Stomach smooth muscle (tissue), 2 donors: ENCODE data around the gene ZNF423.

Experiments
- H3K27ac ChIP-seq: one replicate; pipeline ENCODE4 v1.7.0; 2013; ENCODE audit warnings: mild to moderate bottlenecking, low read length, inconsistent platforms
- H3K27me3 ChIP-seq, 2 donors: one replicate each; pipeline ENCODE4 v1.7.0; 2013; ENCODE audit warnings: low read length in 2 of 2; ENCODE audit not compliant: insufficient read depth in 2 of 2, control insufficient read depth in 1 of 2
- H3K36me3 ChIP-seq, 2 donors: one replicate each; pipeline ENCODE4 v1.7.0; 2013; ENCODE audit warnings: low read length in 2 of 2; ENCODE audit not compliant: control insufficient read depth in 2 of 2, insufficient read depth in 2 of 2
- H3K4me1 ChIP-seq: one replicate; pipeline ENCODE4 v1.7.0; 2013; ENCODE audit warnings: low read length; ENCODE audit not compliant: control insufficient read depth, insufficient read depth
- H3K4me3 ChIP-seq, 2 donors: one replicate each; pipeline ENCODE4 v1.7.0; 2013; ENCODE audit warnings: low read length in 2 of 2
- H3K9ac ChIP-seq, 2 donors: one replicate each; pipeline ENCODE4 v1.7.0; 2013; ENCODE audit warnings: low read length in 2 of 2, mild to moderate bottlenecking in 1 of 2
- H3K9me3 ChIP-seq, 2 donors: one replicate each; pipeline ENCODE4 v1.7.0; 2013; ENCODE audit warnings: low read length in 2 of 2; ENCODE audit not compliant: control insufficient read depth in 2 of 2
- donor health status: healthy.
- donor health status: Pancreatic carcinoma.

ZNF423 gene

DNA sequence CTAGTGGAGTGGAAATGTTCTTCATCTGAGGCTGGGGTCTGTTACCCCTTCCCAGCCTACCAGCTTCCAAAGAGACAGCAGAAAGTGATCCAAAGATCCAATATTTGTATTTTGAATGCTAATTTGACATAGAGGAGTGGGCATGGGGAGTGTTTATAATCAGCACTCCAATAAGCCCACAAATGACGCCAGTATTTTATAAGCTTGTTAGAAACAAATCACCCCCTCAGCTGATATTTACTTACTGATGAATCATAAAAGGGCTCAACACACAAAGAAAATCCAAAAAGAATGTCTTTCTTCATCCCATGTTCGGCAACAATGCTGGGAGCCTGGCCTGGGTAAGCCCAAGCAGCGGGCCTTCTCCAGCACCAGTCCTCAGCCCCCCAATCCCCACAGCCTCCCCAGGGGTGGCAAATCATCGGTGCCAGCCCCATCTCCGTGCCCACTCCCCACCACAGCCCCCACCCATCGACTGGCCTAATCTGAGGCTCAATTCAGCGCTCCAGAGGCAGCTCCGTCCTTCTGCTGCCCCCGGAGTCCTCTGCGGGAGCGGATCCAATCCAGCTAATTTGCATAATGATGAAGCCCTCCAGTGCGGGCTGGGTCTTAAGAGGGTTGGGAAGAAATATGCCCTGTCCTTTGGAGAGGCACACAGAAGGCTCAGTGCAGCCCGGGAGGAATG lies 312.8 kb downstream of the ZNF423 start:
- H3K9ac ChIP-seq = no peak overlapping the region
- no peak overlapping the region for H3K4me3 ChIP-seq
- H3K27ac ChIP-seq = no peak overlapping the region

DNA sequence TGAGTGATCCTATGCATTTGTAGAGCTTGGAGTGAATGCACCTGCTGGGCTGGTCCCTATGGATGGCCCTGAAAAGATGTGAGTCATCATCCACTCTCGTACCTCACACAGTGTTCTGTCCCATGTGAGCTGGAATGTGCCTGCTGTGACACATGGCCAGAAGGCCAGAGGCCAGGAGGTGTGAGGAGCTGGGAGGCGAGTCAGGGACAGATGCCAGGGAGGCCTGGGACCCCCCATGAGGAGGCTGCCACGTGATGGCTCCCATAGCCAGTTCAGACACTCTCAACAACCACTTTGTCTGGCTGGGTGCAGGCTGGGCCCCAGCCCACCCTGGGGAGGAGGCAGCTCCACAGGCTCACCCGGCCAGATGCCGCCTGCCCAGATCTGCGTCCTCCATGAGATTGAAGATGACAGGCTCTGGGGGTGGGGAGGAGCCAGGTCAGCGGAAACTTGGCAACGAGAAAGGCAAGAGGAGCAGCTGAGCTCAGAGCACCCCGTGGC lies 313.5 kb downstream of the ZNF423 start:
- Histone ChIP-seq H3K4me1 (peaks cover 8% of the 10 kb centered on the region), H3K36me3 (no peaks in the 10 kb centered on the region), H3K9me3 (no peaks in the 10 kb centered on the region), H3K4me3 (no peak overlapping the region), H3K27ac (no peak overlapping the region), H3K27me3 (no peaks in the 10 kb centered on the region), H3K9ac (no peak overlapping the region)

More for the DNA sequence above, 312.8 kb downstream of the ZNF423 start:
- Histone ChIP-seq H3K4me1 (peaks cover 8% of the 10 kb centered on the region), H3K36me3 (no peaks in the 10 kb centered on the region), H3K9me3 (no peaks in the 10 kb centered on the region), H3K27me3 (no peaks in the 10 kb centered on the region)

DNA sequence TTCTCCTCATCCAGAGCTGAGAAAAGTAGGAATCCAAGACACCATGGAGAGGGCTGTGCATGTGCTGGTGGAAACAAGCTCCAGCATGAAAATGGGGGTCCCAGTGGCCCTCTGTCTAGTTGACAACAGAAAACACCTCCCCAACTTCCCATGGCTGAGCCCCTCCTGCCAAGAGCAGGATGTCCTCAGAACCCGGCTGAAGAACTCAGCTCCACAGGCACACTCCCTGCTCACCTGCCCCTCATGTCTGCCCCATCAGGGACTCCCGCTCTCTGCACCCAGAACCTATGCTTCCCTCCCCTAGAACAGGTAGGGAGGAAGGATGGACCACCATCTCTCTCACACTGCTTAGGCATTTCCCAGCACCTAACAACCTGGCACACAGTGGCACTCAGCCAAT lies 315.1 kb downstream of the ZNF423 start:
- H3K9ac ChIP-seq = no peak overlapping the region
- no peaks in the 10 kb centered on the region for H3K9me3 ChIP-seq
- H3K27ac ChIP-seq = no peak overlapping the region
- no peaks in the 10 kb centered on the region for H3K36me3 ChIP-seq
- H3K4me1 ChIP-seq = peaks cover 8% of the 10 kb centered on the region
- no peaks in the 10 kb centered on the region for H3K27me3 ChIP-seq
- no peak overlapping the region for H3K4me3 ChIP-seq

DNA sequence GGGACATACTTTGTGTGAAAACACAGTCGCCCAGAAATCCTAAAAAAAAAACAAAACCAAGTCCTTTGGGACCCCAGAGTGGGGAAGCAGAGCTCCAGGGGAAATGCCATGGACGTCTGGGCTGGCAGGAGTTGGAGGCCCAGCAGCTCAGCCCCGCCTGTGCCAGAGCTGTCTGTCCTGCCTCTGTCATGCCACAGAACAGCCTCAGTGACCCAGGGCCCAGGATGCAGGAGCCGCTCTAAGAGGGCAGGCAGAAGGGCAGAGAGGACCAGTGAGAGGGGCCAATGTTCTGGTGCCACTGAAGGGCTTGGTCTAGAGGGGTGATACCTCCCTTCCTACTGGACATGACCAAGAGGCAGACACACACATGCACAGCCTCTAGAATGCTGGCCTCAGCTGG lies 316.2 kb downstream of the ZNF423 start:
- Histone ChIP-seq H3K27ac (no peak overlapping the region), H3K9ac (no peak overlapping the region), H3K27me3 (no peaks in the 10 kb centered on the region), H3K4me1 (peaks cover 8% of the 10 kb centered on the region), H3K36me3 (no peaks in the 10 kb centered on the region), H3K9me3 (no peaks in the 10 kb centered on the region), H3K4me3 (no peak overlapping the region)

DNA sequence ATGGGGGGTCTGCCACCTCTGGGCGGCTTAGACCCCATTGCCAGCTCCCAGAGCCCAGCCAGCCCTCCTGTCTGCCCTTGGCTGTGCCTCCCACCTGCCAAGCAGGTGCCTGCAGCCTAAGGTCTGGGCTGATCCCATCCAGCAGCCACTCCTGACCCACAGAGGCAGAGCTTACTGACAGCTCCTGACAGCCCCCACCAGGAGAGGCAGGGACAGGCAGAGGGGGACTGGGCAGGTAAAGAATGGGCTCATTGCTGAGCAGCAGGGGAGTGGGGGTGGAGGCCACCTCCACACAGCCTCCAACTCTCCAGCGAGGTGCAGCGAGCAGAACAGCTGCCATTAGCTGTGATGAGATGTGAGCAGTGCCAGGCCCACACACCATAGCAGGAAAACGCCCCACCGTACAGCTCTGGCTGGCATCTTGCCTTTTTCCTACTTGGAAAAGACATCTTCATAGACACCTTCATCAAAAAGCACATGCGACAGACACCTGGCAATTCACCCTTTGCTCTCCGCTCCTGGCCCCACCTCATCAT lies 317.9 kb downstream of the ZNF423 start:
- Histone ChIP-seq H3K9me3 (no peaks in the 10 kb centered on the region), H3K4me3 (no peak overlapping the region), H3K4me1 (peaks cover 6% of the 10 kb centered on the region), H3K27me3 (no peaks in the 10 kb centered on the region), H3K9ac (no peak overlapping the region), H3K27ac (no peak overlapping the region), H3K36me3 (no peaks in the 10 kb centered on the region)

DNA sequence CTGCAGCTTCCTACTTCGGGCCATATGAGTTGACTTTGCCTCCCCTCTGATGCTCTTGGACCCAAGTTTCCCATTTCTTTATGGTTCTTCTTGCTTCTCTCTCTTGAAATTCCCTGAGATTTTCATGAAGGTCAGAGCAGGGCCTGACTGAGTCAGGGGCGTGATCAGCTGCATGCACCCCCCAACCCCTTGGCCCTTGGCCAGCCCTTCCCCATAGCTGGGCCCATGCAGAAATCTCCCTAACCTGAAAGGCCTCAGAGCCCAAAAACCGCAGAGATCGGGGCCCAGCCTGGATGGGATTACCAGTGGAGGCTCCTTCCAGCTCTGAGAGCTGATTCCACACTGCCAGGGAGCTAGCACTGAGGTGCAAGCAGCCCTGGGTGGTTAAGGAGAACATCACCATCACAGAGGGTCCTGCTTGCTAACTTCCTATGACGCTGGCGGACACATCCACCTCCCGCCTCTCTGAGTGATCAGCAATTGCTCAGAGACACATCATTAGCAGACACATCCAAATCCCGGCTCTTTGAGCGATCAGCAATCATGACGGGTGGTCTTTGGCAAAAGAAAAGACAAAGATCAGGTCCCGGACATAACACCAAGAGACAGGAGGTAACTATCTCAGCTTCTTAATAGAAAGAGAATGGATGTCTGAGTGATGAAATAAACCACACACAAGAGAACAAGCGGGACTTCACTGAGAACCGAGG lies 320.9 kb downstream of the ZNF423 start:
- no peak overlapping the region for H3K4me3 ChIP-seq
- H3K4me1 ChIP-seq = no peaks in the 10 kb centered on the region
- no peaks in the 10 kb centered on the region for H3K9me3 ChIP-seq
- H3K27ac ChIP-seq = no peak overlapping the region
- H3K36me3 ChIP-seq = no peaks in the 10 kb centered on the region
- H3K9ac ChIP-seq = no peak overlapping the region
- H3K27me3 ChIP-seq = no peaks in the 10 kb centered on the region

DNA sequence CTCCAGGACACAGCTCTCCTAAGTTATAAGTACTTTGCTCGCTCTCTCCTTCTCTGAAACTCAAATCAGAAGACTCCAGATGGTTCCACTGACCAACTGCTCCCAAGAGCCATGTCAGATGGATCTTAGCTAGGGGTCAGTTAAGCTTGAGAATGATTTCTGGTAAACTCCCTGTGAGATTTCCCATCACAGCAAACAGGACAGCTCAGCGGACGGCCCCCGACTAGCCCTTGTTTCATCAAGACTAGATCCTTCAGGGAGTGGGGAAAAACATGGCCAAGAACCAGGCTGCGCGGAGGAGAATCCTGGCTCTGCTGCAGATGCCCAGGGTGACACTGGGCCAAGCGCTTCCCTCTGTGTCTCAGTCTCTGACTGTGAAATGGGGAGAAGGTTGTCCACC lies 322.5 kb downstream of the ZNF423 start:
- Histone ChIP-seq H3K27me3 (no peaks in the 10 kb centered on the region), H3K4me3 (no peak overlapping the region), H3K27ac (no peak overlapping the region), H3K36me3 (no peaks in the 10 kb centered on the region), H3K4me1 (no peaks in the 10 kb centered on the region), H3K9me3 (no peaks in the 10 kb centered on the region), H3K9ac (no peak overlapping the region)

DNA sequence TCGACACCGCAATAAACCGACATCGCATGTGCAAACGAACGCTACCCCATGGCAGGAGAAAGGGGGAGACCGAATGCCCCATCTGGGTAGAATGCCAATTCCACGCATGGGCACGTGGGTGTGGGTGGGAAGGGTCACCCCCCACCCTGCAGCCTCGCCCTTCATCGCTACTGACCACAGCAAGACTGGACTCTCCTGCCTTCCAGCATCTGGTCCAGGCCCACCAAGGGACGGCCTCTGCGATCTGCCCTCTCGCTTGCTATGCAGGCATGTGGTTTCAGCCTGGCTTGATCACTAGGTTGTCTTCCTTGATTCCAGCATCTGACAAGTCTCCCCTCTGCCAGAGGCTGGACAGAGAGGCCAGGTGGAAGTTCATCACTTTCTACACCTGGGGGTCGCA lies 323.0 kb downstream of the ZNF423 start:
- Histone ChIP-seq H3K9me3 (no peaks in the 10 kb centered on the region), H3K27me3 (no peaks in the 10 kb centered on the region), H3K27ac (no peak overlapping the region), H3K36me3 (no peaks in the 10 kb centered on the region), H3K9ac (no peak overlapping the region), H3K4me1 (peaks cover 4% of the 10 kb centered on the region), H3K4me3 (no peak overlapping the region)

DNA sequence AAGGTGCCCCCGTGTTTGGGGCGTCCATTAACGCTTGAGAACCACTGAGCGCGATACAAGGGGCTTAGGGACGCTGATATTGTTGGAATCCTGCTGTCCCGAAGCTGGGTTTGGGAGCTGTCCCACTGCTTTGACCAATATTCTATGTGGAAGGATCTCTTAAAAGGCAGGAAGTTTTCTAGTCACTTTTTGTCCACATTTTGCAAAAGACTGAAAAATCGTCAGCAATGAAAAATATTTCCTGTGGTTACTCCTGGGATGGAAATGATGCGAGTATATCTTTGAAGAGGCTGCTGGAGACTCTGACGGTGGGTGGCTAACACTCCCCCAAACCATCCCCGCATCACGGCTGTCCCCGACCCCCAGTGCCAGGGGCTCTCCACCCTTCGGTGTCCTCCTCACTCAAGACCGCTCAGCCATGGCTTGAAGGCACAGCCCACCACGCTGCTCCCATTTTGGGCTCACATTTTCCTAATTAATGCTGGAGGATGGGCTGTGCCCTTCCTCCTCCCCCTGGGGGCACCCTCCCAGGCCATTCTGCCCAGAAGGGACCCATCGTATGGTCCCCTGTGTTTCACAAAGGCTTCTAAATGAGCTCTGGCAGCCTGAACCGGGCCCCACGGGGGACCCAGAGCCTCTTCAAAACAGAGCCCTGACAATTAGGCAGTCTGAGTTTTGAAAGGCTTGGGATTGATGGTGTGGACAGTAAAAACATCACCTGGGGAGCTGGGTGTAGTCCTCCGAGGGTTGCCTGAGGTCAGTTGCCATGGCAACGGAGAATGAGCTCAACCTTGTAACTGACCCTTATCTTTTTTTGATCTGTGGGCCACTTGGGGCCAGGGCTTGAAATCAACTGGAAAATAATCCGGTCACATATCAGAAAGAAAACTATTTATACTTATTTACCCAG lies 323.7 kb downstream of the ZNF423 start:
- H3K9me3 ChIP-seq = no peaks in the 10 kb centered on the region
- no peak overlapping the region for H3K4me3 ChIP-seq
- H3K27me3 ChIP-seq = no peaks in the 10 kb centered on the region
- no peak overlapping the region for H3K9ac ChIP-seq
- H3K27ac ChIP-seq = no peak overlapping the region
- H3K36me3 ChIP-seq = no peaks in the 10 kb centered on the region
- peaks cover 7% of the 10 kb centered on the region for H3K4me1 ChIP-seq

DNA sequence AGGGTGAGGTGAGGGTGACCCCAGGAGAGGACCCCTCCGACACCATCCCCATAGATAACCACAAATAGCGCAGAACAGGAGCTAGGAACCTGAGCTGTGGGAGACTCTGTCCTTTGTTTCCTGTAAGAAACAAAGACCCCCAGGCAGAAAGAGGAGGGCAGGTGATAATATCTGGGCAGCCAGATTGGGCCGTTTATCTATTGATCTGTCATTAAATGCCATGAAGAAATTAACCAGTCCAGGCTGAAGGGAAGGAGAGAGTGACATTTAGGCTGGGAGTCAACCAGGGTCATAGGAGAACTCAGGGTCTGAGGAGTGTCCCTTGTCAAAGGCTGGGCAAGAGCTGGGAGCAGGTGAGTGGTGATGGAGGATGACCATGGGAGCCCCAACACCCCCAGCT lies 324.5 kb downstream of the ZNF423 start:
- H3K27ac ChIP-seq = no peak overlapping the region
- H3K4me1 ChIP-seq = peaks cover 7% of the 10 kb centered on the region

More for the DNA sequence above, 324.5 kb downstream of the ZNF423 start:
- Histone ChIP-seq H3K36me3 (no peaks in the 10 kb centered on the region), H3K27me3 (no peaks in the 10 kb centered on the region), H3K9me3 (no peaks in the 10 kb centered on the region), H3K9ac (no peak overlapping the region), H3K4me3 (no peak overlapping the region)
